GM12892 (cell line): ENCODE data around the gene GNG14.
A peak's percentile ranks its signal among the peaks of the same experiment; 100 is the strongest.

Experiments used
- POLR2A ChIP-seq: IDR thresholded peaks from 2 replicates; pipeline ENCODE4 v1.6.1; 2011; ENCODE audit warnings: low read depth, low read length, control low read depth
- POLR2AphosphoS5 ChIP-seq: IDR thresholded peaks from 2 replicates; pipeline ENCODE4 v1.6.1; 2011; ENCODE audit warnings: low read depth, low read length, control low read depth

DNA sequence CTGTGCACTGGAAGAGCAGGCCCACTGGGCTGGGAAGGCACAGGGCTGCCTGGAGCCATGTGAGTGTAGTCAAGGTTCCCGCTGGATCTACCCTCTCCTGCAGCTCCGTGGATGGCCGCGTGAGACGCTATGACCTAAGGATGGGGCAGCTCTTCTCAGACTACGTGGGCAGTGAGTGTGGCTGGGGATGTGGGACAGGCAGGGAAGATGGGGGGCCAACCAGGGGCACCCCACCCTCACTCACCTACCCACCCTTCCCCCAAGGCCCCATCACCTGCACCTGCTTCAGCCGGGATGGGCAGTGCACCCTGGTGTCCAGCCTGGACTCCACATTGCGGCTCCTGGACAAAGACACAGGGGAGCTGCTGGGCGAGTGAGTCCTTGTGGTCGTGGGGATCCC, 15.1 kb upstream of the GNG14 start:
- peak; percentile 38; the same call in 1 of the 2 replicates for TF ChIP-seq POLR2A
- TF ChIP-seq POLR2AphosphoS5, result no peak
